Measurements from ENCODE around the gene CANX.

CANX gene

DNA sequence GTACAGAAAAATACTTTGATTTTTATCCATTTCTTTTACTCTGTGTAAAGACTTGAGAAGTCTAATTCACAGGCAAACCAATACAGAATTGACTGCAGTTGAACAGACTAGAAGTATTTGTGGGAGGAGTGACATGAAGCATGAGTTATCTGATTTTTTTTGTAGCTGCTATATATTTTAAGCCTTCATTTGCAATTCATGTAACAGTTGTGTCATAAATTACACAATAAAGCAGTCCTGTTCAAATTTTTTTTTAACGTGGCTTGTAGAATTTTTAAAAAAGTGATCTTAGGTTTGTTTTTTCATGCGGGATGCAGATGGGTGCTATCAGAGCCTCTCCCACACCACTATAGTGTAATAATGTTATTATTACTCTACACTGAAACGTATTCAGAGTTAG lies 31.0 kb downstream of the CANX start:
- peaks cover 71% of the 10 kb centered on the region for H3K36me3 ChIP-seq (ENCODE audit: insufficient read depth, low read length)
- H3K27ac ChIP-seq = peak overlapping the region; percentile 88

DNA sequence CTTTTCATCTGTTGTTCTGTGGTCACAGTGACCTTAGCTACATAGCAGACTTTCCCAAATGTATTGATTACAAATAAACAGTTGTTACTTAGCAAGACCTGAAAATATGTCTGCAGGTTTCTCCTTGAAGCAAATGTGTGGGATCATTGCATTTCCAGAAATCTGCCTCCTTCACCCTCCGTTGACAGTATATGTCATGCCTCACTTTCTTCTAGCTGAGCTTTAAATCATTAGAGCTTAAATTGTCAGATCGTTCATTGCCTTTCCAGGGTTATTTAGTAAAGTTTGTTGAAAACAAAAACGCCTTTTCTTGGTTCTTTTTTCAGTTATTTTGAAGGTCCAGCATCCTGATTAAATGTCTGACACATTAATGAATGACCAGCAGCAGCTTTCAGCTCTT lies 31.6 kb downstream of the CANX start:
- peak overlapping the region; percentile 88 for H3K27ac ChIP-seq
- peaks cover 66% of the 10 kb centered on the region for H3K36me3 ChIP-seq (ENCODE audit: insufficient read depth, low read length)
- H3K9me3 ChIP-seq (ENCODE audit: low read depth, low read length) = no peaks in the 10 kb centered on the region
- no peak overlapping the region for H3K9ac ChIP-seq (ENCODE audit: insufficient read length)
- DNase-seq (ENCODE audit: low read depth, low spot score) = no peak
- TF ChIP-seq POLR2AphosphoS5 (IDR thresholded peaks at IDR 0.05; ENCODE audit: borderline replicate concordance, low read depth, low read length) (no peak), EZH2 (IDR thresholded peaks at IDR 0.05) (no peak)
- no peak overlapping the region for H3K4me3 ChIP-seq

More for the DNA sequence above, 31.0 kb downstream of the CANX start:
- Histone ChIP-seq H3K9me3 (ENCODE audit: low read depth, low read length) (no peaks in the 10 kb centered on the region), H3K9ac (ENCODE audit: insufficient read length) (no peak overlapping the region), H3K4me3 (no peak overlapping the region)
- no peak for DNase-seq (ENCODE audit: low read depth, low spot score)
- TF ChIP-seq EZH2 (IDR thresholded peaks at IDR 0.05) = no peak
- no peak for TF ChIP-seq POLR2AphosphoS5 (IDR thresholded peaks at IDR 0.05; ENCODE audit: borderline replicate concordance, low read depth, low read length)
- TF ChIP-seq FOXP2 (optimal IDR thresholded peaks at IDR 0.05; ENCODE audit: control extremely low read depth, extremely low read length, insufficient read depth) = no peak

DNA sequence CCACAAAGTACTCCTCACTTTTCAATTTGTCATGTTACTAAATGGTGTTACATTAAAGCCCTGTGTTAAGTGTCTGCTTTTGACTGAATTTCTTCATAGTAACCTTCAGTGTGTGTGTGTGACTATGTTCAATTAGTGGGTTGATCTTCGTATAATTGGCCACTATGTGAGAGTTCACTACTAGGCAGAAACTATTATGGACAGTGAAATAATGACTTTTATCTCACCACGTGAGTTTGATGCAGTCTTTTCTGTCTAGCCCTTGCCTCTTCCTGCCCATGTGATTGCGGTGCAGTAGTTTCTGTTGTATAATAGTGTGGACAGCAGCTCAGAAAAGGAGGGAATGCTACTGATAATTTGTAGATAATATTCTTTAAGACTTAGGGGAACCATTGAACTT lies 32.1 kb downstream of the CANX start:
- TF ChIP-seq FOXP2 (optimal IDR thresholded peaks at IDR 0.05; ENCODE audit: control extremely low read depth, extremely low read length, insufficient read depth) (no peak), POLR2AphosphoS5 (IDR thresholded peaks at IDR 0.05; ENCODE audit: borderline replicate concordance, low read depth, low read length) (no peak), EZH2 (IDR thresholded peaks at IDR 0.05) (no peak)
- no peak overlapping the region for H3K4me3 ChIP-seq
- no peaks in the 10 kb centered on the region for H3K9me3 ChIP-seq (ENCODE audit: low read depth, low read length)
- peaks cover 64% of the 10 kb centered on the region for H3K36me3 ChIP-seq (ENCODE audit: insufficient read depth, low read length)
- peak overlapping the region; percentile 88 for H3K27ac ChIP-seq
- no peak overlapping the region for H3K9ac ChIP-seq (ENCODE audit: insufficient read length)
- no peak for DNase-seq (ENCODE audit: low read depth, low spot score)

DNA sequence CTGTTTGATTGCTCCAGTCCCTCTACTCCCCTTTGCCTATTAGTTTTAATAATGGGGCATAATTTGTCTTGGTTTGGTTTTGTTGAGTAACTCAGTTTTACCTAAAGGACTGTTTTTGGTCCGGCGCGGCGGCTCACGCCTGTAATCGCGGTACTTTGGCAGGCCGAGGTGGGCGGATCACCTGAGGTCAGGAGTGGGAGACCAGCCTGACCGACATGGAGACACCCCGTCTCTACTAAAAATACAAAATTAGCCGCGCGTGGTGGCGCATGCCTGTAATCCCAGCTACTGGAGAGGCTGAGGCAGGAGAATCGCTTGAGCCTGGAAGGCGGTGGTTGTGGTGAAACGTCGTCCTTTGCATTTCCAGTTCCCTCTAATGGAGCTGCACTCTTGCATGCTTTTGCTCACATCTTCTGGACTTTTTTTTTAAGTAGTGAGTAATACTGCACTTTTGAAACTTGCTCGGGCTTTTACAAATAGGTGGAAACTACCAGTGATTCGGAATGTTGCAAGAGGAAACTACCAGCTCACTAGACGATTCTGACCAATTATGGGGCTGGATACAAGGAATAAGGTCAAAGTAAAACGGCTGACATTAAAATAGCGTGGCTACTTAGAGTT lies 33.1 kb downstream of the CANX start:
- Histone ChIP-seq H3K36me3 (ENCODE audit: insufficient read depth, low read length) (peaks cover 54% of the 10 kb centered on the region), H3K27ac (peak overlapping the region; percentile 88), H3K9ac (ENCODE audit: insufficient read length) (peak overlapping the region; percentile 26), H3K4me3 (peak overlapping the region; percentile 99), H3K9me3 (ENCODE audit: low read depth, low read length) (no peaks in the 10 kb centered on the region)
- TF ChIP-seq EZH2 (IDR thresholded peaks at IDR 0.05) = no peak
- TF ChIP-seq POLR2AphosphoS5 (IDR thresholded peaks at IDR 0.05; ENCODE audit: borderline replicate concordance, low read depth, low read length) = no peak
- TF ChIP-seq FOXP2 (optimal IDR thresholded peaks at IDR 0.05; ENCODE audit: control extremely low read depth, extremely low read length, insufficient read depth) = no peak
- no peak for DNase-seq (ENCODE audit: low read depth, low spot score)

DNA sequence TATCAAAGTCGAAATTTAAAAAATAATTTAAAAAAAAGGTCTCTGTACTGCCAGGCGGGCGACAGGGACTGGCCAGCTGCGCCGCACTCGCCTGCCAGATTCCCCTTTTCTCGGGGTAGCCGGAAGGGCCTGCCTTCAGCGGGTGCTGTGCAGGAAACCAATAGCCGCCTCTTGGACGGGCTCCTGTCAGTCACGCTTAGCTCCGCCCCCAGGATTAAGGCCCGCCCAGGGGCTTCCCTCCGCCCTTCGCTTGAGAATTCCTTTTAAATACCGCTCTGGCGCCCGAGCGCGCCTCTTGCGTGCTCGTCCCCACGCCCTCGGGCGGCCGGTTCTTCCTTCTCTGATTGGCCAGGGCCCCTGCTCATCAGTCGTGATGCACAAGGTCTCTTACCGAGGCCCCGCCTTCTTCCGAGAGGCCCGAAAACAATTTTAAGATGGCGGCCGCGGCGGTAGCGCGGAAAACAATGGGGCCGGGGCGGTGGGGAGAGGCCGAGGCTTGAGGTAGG lies 33.7 kb downstream of the CANX start, which contains the start of gene MAML1:
TSS of gene MAML1 (plus strand) at position 411 of the 506 bp plus-strand sequence. CDS start 291 bp downstream, outside the sequence.
- H3K9me3 ChIP-seq (ENCODE audit: low read depth, low read length) = no peaks in the 10 kb centered on the region
- TF ChIP-seq FOXP2 (optimal IDR thresholded peaks at IDR 0.05; ENCODE audit: control extremely low read depth, extremely low read length, insufficient read depth) (no peak), POLR2AphosphoS5 (IDR thresholded peaks at IDR 0.05; ENCODE audit: borderline replicate concordance, low read depth, low read length) (peak; percentile 95)
- peak within 1 kb of the TSS; percentile 88 for H3K27ac ChIP-seq
- H3K9ac ChIP-seq (ENCODE audit: insufficient read length) = peak within 1 kb of the TSS; percentile 97
- peak; percentile 98 for DNase-seq (ENCODE audit: low read depth, low spot score)
- H3K36me3 ChIP-seq (ENCODE audit: insufficient read depth, low read length) = peaks cover 54% of the 10 kb centered on the region
- peak within 1 kb of the TSS; percentile 99 for H3K4me3 ChIP-seq

DNA sequence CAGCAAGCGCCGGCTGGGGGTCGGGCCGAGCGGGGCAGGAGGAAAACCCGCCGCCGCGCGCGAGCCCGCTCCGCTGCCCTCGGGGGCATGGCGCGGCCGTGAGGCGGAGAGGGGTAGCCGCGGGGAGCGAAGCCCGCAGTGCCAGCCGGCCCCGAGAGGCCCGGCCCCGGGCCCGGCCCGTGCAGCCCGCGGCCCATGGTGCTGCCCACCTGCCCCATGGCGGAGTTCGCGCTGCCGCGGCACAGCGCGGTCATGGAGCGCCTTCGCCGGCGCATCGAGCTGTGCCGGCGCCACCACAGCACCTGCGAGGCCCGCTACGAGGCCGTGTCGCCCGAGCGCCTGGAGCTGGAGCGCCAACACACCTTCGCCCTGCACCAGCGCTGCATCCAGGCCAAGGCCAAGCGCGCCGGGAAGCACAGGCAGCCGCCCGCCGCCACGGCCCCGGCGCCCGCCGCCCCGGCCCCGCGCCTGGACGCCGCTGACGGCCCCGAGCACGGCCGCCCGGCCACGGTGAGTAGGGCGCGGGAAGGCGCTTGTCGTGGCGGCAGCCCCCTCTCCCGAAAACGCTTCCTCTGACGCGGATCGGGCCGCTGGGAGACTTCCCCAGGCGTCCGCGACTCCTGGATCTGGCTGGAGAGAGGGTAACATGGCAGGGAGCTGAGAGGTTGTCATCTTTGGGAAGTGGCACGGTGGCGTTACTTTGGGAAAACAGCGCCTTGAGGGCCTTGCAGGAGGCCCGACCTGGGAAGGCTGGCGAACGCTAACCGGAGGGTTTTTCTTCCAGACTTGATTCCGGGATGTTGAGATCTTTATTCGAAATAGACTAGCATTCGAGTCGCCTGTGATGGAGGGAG lies 34.4 kb downstream of the CANX start:
- Histone ChIP-seq H3K9me3 (ENCODE audit: low read depth, low read length) (no peaks in the 10 kb centered on the region), H3K36me3 (ENCODE audit: insufficient read depth, low read length) (peaks cover 53% of the 10 kb centered on the region), H3K9ac (ENCODE audit: insufficient read length) (peak overlapping the region; percentile 97), H3K27ac (peak overlapping the region; percentile 86), H3K4me3 (peak overlapping the region; percentile 99)
- TF ChIP-seq EZH2 (IDR thresholded peaks at IDR 0.05) (no peak), FOXP2 (optimal IDR thresholded peaks at IDR 0.05; ENCODE audit: control extremely low read depth, extremely low read length, insufficient read depth) (no peak), POLR2AphosphoS5 (IDR thresholded peaks at IDR 0.05; ENCODE audit: borderline replicate concordance, low read depth, low read length) (no peak)
- no peak for DNase-seq (ENCODE audit: low read depth, low spot score)

DNA sequence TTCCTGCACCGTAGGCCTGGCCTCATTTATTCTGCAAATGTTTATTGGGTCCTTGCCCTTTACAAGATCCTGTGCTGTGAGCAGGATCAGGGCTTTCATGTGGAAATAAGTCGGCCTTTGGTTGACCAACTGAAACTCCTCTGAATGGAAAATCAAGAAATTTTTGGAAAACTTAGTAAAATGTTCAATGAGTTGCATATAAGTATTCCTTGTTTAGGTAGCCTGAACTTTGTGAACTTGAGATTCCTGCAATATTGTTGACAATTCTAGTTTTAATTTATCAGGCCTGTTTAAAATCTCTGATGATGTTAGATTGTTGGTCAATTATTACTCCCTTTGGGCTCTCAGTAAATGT lies 35.0 kb downstream of the CANX start:
- H3K27ac ChIP-seq = peak overlapping the region; percentile 51

DNA sequence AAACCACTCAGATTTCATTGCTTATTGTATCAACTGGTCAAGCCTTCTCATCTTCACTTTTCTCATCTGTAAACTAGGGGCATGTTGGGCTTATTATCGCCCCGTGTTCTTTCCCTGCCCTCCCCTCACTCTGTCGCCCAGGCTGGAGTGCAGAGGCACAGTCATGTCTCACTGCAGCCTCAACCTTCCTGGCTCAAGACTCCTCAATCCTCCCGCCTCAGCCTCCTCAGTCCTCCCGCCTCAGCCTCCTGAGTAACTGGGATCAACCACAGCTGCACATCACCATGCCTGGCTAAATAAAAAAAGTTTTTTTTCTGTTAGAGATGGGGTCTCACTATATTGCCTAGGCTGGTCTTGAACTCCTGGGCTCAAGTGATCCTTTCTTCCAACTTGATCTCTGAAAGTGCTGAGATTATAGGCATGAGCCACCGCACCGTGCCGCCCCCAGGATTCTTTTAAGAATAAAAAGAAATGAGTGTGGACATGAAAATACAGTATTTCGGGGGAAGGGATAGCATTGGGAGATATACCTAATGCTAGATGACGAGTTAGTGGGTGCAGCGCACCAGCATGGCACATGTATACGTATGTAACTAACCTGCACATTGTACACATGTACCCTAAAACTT lies 35.9 kb downstream of the CANX start:
- peak overlapping the region; percentile 99 for H3K4me3 ChIP-seq
- no peak for TF ChIP-seq EZH2 (IDR thresholded peaks at IDR 0.05)
- TF ChIP-seq FOXP2 (optimal IDR thresholded peaks at IDR 0.05; ENCODE audit: control extremely low read depth, extremely low read length, insufficient read depth) = no peak
- TF ChIP-seq POLR2AphosphoS5 (IDR thresholded peaks at IDR 0.05; ENCODE audit: borderline replicate concordance, low read depth, low read length) = no peak
- no peaks in the 10 kb centered on the region for H3K9me3 ChIP-seq (ENCODE audit: low read depth, low read length)
- DNase-seq (ENCODE audit: low read depth, low spot score) = no peak
- H3K27ac ChIP-seq = no peak overlapping the region
- H3K9ac ChIP-seq (ENCODE audit: insufficient read length) = peak overlapping the region; percentile 97
- peaks cover 47% of the 10 kb centered on the region for H3K36me3 ChIP-seq (ENCODE audit: insufficient read depth, low read length)

More for the DNA sequence above, 35.0 kb downstream of the CANX start:
- Histone ChIP-seq H3K36me3 (ENCODE audit: insufficient read depth, low read length) (peaks cover 53% of the 10 kb centered on the region), H3K9ac (ENCODE audit: insufficient read length) (peak overlapping the region; percentile 97), H3K9me3 (ENCODE audit: low read depth, low read length) (no peaks in the 10 kb centered on the region), H3K4me3 (peak overlapping the region; percentile 99)
- TF ChIP-seq EZH2 (IDR thresholded peaks at IDR 0.05) (no peak), POLR2AphosphoS5 (IDR thresholded peaks at IDR 0.05; ENCODE audit: borderline replicate concordance, low read depth, low read length) (no peak), FOXP2 (optimal IDR thresholded peaks at IDR 0.05; ENCODE audit: control extremely low read depth, extremely low read length, insufficient read depth) (no peak)
- DNase-seq (ENCODE audit: low read depth, low spot score) = no peak

Data from SK-N-MC (cell line).